GM18907 (cell line): ENCODE results near the gene POMT1.
"Not testable (repeated sequence)": the region's sequence is repeated elsewhere in the genome, so short reads cannot be mapped to it uniquely, and the experiment has no call there.

ENCODE experiments used
- ATAC-seq: cut with Tn5 transposase; IDR thresholded peaks from one replicate; pipeline ENCODE4 v1.9.1; 2021; ENCODE audit warnings: mild to moderate bottlenecking, moderate library complexity; ENCODE audit not compliant: unreplicated experiment

The POMT1 gene

GRCh38 chr9:131502781-131503625, at the start of gene POMT1:
Gene POMT1, plus strand, starts transcription at chr9:131502918. Its CDS starts 1,301 bp downstream, at chr9:131504219.
- peak; percentile 80 for ATAC-seq

- ATAC-seq = no peak
Measured at GRCh38 chr9:131454028-131454427, 48.7 kb upstream of the POMT1 start.

- not testable (repeated sequence) for ATAC-seq
Measured at GRCh38 chr9:131455655-131456054, 47.1 kb upstream of the POMT1 start.

- no peak for ATAC-seq
Measured at GRCh38 chr9:131457746-131458145, 45.0 kb upstream of the POMT1 start.

GRCh38 chr9:131459056-131459455, 43.7 kb upstream of the POMT1 start:
- no peak for ATAC-seq

- no peak for ATAC-seq
Measured at GRCh38 chr9:131461166-131461565, 41.6 kb upstream of the POMT1 start.

- ATAC-seq = no peak
Measured at GRCh38 chr9:131464354-131465000, 38.2 kb upstream of the POMT1 start.

GRCh38 chr9:131465401-131465800, 37.3 kb upstream of the POMT1 start:
- no peak for ATAC-seq

- ATAC-seq = no peak
Measured at GRCh38 chr9:131467214-131467935, 35.3 kb upstream of the POMT1 start.

- no peak for ATAC-seq
Measured at GRCh38 chr9:131468031-131468430, 34.7 kb upstream of the POMT1 start.

- ATAC-seq = no peak
Measured at GRCh38 chr9:131469356-131469755, 33.4 kb upstream of the POMT1 start.

- no peak for ATAC-seq
Measured at GRCh38 chr9:131469951-131470350, 32.8 kb upstream of the POMT1 start.

GRCh38 chr9:131470581-131470991, 32.1 kb upstream of the POMT1 start:
- ATAC-seq = no peak

GRCh38 chr9:131472085-131472484, 30.6 kb upstream of the POMT1 start:
- not testable (repeated sequence) for ATAC-seq

- ATAC-seq = no peak
Measured at GRCh38 chr9:131473198-131473885, 29.4 kb upstream of the POMT1 start.

- no peak for ATAC-seq
Measured at GRCh38 chr9:131473891-131474290, 28.8 kb upstream of the POMT1 start.

- ATAC-seq = no peak
Measured at GRCh38 chr9:131474711-131475110, 28.0 kb upstream of the POMT1 start.

- ATAC-seq = no peak
Measured at GRCh38 chr9:131475111-131475955, 27.4 kb upstream of the POMT1 start.

GRCh38 chr9:131475956-131476776, 26.6 kb upstream of the POMT1 start:
- ATAC-seq = no peak
